ENCODE data around the gene CRHR2.
"Not testable (repeated sequence)": the region's sequence is repeated elsewhere in the genome, so short reads cannot be mapped to it uniquely, and the experiment has no call there.

Gene CRHR2

DNA sequence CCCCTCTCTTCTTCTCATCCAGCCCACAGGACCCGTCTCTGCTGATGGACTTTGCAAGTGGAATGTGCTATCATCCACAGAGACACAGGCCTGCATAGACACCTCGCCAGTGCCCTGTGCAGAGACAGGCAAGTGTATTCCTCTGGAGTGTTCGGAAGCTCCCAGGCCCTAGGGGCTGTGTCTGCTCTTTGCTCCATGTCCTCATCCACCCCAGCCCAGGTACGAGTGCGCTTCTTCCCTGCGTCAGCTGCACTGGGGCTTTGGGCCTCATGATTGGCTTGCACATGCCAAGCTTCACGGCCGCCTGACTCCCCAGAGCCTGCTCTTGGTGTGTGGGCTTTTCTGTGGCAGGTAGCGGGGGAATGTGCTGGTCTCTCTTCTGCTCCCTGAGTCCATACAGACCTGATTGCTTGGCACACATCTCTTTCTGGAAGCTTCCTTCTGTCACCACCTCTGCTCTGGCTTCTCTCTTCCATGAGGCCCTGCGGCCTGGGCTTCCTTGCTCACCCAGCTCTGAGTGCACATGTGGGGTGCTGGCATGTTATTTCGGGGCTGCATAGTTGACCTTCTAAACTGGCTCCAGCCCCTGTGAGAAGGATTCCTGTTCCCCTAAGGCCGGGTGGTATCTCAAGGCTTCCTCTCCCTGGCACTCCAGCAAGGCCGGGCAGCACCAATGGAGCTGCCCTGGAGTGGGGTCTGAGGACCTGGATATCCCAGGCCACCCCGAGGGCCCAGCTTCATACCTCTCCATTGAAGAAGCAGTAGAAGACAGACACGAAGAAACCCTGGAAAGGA is 27.8 kb downstream of the CRHR2 start:
- DNase-seq = no peak

DNA sequence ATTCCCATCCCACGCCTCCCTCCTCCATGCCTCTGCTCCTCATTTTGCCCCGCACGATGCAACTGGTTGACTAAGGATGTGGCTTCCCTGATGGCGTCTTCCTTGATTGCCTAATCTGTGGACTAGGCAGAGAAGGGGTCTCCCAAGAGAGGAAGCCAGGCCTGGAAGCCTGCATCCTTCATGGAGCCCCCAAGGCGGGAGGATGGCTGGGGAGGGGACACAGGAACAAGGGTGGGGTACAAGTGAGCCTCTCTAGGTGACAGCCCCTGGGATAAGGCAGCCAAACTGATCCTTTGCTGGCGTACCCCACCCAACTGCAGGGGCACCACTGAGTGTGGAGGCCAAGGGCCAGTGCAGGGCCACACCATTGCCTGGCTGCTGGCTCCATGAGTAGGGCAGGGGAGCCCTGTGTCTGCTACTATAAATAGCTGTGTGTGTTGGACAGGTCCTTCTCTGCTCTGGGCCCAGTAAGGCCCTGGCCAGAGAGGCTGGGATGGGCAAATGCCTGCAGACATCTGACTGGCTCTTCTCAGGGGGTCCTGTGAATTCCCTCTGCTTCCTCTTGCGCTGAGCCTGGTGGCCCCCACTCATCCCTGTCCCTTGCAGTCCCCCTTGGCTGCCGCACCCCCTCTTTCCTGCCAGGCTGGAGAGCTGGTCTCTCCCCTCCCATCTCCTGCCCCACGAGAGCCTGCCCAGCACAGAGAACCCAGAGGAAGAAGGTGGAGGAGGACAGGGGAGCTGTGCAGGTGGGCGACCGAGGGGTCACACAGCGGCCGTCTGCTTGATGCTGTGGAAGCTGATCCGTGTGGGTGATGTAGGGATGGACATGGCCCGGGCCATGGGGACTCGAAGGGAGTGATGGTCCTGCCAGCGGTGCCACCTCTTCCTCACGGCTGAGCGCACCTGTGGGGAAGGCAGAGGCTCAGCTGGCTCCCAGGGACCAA is 29.3 kb downstream of the CRHR2 start:
- no peak for DNase-seq

DNA sequence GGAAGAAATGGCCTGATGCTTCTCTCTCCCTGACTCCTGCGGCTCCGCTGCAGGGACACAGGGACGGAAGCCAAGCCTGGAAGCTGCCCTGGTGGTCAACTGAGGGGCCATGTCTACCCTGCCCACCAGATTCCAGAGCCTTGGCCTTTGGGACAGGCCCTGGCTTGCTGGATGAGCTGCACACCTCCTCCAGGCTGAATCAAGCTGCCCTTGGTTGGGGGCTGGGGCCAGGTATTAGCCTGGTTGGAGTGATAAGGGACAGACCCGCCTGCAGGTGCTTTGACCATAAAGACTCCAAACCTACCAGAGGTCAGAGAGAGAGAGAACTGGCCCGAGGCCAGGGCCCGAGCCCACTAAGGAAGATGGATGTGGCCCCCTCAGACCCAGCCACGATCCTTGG is 30.1 kb downstream of the CRHR2 start:
- DNase-seq = no peak

DNA sequence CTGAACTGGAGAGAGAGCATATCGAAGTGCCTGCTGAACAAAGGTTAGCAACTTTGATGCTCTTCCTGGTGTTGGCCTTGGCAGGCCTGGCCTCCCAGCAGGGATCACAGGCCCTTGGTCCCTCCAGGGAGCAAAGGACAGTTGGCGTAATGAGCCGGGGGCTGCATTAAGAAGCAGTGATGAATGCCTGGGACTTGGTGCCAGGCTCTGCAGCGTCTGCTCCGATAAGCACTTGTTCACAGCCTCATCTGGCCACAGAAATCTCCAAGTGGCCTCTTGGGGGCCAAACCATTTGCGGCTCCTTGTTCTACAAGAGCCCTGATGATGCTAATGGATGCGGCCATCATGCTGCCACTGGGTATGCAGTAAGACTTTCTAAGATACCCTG is 31.8 kb downstream of the CRHR2 start:
- DNase-seq = no peak

DNA sequence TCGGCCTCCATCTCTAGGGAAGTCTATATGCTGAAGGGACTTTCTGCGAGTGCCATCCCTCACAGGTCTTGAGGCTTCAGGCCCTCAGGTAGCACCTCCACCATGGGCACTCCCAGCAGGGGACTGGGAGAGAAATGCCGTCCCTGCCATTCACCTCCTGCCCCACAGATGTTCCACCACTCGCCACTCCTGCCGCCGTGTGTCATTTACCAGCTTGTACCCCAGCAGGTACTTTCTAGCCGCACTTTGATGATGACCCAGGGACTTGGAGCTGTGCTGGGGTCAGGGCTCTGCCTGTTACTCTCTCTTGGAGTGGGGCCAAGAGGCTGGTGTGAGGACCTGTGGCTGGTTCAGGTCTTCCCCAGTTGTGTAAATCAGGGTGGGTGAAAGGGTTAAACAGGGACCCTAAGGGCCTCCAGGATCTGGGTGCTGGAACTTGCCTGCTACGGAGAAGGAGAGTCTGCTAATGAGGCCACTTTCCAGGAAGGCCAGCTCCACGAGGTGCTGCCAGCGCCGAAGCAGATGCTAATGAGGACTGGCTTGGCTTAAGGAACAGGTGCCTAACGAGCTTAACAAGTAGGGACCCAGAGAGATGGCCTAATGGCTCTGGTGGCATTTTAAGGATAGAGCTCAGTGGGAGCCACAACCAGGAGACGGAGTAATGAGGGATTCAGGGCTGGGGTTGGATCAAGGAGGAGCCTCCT is 32.4 kb downstream of the CRHR2 start:
- DNase-seq = no peak

DNA sequence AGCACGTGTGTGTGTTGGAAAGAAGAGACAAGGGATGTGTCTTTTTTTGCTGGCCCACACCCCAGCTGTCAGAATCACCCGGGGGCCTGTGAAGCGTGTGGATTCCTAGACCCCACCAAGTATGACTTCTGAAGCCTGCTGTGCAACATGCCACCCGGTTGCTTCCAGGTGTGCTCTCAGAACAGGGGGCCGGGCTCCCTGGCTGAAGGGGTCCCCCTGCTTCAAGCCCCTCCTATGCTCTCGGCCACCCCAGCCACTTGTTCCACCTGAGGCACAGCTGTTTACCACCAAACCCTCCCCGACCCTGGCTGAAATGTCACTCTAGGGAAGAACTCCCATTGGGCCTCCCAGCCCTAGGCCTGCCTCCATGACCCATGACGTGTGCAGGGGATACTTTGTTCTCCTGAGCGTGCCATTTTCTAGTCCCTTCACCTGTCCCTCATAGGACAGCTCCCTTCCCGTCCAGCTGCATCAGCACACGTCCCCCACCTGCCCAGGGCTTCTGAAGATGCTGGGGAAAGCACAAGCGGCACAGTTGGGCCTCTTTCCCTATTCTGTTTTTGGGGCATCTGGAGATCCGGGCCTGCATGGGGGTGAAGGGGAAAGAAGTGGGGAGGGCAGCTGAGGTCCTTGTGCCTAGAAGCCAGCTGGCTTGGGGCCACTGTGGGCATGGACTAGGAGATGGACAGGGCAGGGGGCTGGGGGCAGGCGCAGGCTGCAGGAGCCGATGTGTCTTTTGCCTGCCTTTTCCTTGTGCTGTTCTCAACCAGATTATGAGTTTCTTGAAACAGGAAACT is 33.3 kb downstream of the CRHR2 start:
- no peak for DNase-seq

DNA sequence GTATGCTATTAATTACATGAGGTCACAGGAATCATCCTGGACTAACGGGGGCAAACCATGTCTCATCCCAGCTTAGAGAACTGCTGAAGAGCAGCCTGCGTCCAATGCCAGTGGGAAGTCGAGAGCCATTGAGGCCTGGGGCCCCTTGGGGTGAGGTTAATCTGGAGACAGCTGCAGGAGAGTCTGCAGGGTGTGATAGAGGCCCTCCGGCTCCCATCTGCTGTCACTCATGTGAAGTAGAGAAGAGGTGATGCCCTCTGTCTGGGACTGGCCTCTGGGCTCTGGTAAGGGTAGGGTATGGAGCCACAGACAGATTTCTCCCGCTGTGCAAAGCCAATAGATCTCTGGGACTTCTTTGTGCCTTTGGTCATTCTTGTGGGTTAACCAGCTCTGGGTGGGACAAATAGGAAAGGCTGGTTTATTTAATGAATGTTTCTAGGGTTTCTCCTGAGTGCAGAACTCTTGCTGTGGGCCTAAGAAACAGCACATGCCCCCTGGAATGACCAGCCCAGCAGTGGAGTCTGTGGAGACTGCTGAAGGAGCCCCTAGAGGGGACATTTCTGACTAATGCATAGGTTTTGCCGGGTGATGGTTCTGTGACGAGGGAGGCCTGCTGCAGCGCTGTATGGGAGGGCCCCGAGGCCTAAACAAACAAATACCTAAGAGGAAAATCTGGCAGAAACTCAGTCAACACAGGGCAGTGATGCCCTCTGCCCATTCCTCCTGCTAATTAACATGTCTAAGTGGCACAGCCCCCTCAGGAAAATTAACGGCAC is 34.5 kb downstream of the CRHR2 start:
- DNase-seq = no peak

DNA sequence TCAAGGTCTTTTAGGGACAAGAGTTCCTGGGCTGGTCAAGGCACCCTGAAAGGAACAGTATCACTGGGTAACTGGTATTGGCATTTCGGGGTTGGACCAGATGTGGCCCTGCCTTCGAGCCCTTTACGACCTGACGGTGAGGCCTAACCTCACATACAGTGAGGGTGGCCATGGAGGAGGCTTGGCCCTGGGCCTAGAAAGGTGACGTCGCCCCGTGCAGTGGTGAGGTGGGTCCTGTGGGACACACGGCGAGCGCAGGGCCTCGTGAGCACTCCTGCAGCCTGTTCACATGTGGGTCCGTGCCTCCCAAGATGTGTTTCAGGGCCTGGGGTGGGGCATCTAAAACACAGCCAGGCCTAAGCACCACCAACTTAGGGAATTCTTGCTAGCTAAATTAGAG is 36.1 kb downstream of the CRHR2 start:
- DNase-seq = no peak

DNA sequence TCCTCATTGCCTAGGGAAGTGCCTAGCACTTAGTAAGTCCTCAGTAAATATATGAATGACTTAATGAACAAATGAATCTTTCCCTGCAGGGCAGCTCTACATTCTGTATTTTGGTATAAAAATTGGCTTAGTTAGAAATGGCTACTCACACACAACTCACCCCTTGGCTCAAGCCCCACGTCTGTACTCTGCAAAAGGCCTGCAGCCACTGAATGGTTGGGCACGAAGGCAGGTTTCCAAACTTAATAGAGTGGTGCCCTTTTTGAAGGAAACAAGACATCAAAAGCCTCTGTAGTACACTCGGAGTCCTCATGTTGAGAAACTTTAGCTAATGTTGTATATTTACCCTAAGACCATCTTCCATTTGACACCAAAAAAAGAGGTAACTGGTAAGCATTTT is 36.6 kb downstream of the CRHR2 start:
- no peak for DNase-seq

DNA sequence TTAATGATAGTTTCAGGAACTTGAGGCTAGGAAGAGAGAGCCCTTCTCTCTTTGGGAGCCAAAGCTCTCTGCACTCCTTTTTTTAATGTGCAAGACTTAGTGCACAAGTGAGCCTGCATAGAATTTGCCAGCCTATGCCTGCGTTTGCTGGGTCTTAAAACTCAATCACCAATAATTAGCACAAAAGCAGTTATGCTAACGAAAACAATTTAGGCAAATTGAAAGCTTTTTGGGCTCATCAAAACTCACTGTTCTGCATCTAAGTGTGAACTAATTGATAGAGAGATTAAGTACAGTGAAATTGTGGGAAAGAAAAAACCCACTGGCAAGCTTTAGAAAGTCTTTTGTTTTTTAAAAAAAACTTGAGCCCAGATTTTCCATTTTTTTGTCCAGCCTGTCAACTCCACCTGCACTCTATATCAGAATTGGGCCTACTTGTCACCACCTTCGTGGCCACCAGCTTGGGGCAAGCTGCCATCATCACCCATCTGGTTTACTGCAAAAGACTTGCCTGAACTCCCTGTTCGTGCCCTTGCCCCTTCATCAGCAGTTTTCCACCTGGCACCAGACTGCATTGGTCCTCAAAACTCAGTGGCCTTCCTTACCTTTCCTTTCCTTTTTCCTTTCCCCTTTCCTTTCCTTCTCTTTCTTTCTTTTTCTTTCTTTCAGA is 37.8 kb downstream of the CRHR2 start:
- no peak for DNase-seq

DNA sequence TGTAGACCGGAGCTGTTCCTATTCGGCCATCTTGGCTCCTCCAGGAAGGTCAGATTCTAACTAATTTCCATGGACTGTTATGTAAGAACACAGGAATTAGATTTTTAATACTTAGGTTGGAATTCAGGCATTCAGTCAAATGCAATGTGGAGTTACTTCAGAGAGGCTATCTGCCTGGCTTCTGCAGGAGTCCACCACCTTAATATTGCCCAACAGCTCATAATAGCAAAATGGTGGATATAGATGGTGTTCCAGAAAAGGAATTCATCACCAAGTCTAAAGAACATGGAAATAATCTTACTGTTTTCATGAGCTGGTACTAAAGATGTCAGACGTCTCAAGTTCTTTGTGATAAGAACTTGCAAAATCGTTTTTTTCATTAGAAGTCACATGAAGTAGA is 39.5 kb downstream of the CRHR2 start:
- no peak for DNase-seq

DNA sequence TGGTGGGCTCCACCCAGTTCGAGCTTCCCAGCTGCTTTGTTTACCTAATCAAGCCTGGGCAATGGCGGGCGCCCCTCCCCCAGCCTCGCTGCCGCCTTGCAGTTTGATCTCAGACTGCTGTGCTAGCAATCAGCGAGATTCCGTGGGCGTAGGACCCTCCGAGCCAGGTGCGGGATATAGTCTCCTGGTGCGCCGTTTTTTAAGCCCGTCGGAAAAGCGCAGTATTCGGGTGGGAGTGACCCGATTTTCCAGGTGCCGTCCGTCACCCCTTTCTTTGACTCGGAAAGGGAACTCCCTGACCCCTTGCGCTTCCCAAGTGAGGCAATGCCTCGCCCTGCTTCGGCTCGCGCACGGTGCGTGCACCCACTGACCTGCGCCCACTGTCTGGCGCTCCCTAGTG is 39.9 kb downstream of the CRHR2 start:
- not testable (repeated sequence) for DNase-seq

DNA sequence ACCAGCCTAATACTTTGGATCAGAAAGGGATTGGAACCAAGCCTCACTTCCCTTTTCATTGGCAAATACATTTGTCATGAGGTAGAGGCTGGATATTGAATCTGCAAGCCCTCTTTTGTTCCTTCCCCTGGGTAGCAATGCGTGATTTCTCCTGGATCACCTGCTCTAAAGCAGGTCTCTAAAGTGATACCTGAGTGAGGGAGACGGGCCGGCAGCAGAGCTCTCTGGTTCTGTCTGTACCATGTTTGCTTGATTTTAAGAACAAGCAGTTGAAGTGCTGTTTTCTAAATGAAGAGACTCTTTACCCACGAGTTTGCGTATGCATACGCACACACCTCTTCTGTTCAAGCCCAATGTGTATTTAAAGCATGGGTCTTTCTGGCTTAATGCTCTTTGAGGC is 46.5 kb downstream of the CRHR2 start:
- DNase-seq = no peak

DNA sequence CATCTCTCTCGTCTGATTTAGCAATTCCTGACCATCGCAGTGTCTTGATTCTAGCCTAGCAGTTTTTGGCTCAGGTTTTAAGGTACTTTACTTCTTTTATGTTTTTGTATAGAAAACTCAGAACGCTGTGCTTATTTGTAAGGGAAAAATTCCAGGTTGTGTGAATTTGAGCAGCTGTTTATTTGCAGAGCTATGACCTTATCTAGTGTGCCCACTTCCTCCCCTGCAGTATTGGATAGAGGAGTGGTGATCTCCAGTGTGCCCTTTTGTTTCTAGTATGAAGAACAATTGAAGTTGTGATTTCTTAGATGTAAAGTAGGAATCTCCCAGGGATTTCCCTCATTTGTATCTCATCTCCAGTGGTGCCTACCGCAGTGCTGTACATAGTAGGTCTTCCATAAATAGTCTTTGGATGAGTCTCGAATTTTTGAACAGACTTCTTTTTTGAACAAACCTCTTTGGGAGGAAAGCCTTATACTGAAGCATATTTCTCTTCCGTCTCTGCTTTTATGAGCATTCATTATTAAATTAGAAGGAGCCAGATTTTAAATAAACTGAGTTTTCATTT is 47.5 kb downstream of the CRHR2 start:
- no peak for DNase-seq

DNA sequence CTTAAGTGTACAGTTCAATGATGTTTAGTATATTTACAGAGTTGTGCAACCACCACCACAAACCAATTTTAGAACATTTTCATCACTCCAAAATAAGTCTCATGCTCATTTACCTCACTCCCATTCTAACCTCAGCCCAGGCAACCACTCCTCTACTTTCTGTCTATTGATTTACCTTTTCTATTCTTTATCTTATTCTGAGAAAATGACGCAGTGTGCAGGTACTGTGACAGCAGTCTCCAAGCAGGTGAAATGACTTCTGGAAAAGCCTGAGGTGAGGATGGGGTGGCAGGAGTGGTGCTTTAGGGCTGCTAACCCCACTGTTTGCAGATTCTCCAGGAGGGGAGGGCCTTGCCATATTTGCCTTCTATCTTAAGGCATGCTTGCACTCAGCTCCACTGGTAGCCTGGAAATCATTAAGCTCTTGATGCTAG is 48.0 kb downstream of the CRHR2 start:
- no peak for DNase-seq

DNA sequence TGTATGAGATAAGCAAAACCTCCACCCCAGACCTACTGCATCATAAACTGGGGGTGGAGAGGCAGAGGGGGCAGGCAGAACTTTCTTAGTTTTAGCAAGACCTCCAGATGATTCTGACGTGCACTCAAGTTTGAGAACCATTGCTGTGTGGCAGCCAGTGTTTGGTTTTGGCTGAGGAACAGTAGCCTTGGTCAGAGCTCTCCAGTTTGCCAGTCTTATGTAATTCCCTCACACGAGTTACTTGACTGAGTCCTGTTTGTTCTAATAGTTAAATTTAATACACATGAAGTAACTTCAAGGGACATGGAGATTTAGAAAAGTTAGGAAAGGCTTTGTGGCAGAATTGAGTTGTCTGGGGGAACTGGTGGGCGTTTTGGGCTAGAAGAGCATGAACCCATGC is 49.0 kb downstream of the CRHR2 start:
- DNase-seq = no peak

DNA sequence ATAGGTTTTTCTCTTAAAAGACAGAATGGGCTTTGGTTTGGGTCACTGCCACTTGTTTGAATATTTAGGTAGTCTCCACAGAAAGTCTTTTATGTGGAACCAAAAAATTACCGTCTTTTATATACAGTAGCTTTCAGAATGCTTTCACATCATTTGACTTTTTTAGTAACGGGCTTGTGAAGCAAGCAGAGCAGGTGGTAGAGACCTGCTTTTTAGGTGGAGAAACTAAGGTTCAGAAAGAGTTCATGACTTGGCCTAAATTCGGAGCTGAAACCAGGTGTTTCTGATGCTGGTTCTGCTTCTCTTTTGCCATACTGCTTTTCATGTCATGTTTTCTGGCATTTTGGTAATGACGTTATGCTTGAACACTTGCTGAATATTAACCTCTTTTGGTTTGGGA is 51.3 kb downstream of the CRHR2 start:
- no peak for DNase-seq

DNA sequence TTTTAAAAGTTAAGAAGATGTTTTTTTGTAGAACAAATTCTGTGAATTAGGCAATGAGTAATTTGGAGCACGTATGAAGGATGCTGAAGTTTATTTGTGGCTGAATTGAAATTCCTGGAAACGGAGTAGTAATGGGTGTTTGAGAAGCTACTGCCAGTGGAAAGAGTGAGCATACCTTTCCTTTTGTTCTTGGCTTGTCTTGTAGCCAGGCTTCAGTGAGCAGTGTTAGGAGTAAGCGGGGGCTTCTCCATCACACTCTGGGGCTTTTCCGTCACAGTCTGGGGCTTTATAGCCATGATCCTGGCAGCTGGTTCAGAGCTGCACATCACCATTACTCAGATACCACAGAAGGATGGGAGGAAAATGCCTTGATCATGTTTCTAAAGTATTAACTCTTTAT is 55.2 kb downstream of the CRHR2 start:
- no peak for DNase-seq

DNA sequence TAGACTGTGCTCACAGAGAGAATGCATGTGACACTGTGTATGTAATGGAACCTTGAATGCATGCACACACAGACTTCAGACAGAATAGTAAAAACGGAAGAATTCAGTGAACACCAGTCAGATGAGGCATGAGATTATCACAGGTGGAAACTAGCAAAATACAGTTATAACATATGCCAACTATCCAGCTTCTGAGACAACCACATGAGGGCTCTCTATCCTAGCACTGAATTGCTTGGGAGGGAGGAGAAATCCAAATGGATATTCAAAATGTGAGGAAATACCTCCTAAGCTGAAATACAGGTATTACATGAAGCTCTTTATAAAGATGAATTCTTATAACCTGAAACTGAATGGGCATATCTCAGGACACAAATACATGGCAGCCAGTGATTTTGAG is 57.0 kb downstream of the CRHR2 start:
- no peak for DNase-seq

DNA sequence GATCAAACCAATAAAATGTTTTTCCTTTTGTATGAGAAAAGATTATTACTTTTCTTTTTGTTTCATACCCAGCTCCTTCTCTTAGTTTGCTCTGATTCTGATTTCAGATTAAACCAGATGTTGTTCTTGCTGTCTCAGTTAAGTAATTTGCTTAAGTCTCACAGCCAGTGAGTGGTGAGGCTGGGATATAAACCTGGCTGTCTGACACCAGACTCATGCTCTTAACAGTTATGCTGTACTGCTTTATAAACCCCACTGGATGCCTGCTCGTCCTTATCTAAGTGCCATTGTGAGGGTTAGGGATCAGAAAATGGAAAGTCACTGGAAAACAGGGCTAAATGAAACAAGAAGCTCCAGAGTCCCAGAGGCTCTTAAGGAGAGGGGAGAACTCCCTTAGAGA is 63.3 kb downstream of the CRHR2 start:
- DNase-seq = no peak
